OCI-LY1 (cell line): ENCODE measurements around the gene CXCL3.

ENCODE experiments used
- H2AFZ ChIP-seq: fragments of 200-600 bp; sonication (generic), shearing (Covaris generic); 2 replicates; pipeline ENCODE4 v1.6.0; 2014; ENCODE audit warnings: antibody characterized with exemption, mild to moderate bottlenecking, low read length
- H3F3A ChIP-seq: fragments of 200-600 bp; sonication (generic), shearing (Covaris generic); 2 replicates; pipeline ENCODE4 v1.6.0; 2014; ENCODE audit warnings: mild to moderate bottlenecking, antibody characterized with exemption, low read length, moderate library complexity; ENCODE audit not compliant: insufficient read depth
- H3K27ac ChIP-seq: fragments of 200-600 bp; sonication (generic); 2 replicates; pipeline ENCODE4 v1.5.1; 2014; ENCODE audit warnings: low read length, mixed run types, mild to moderate bottlenecking, low read depth; ENCODE audit not compliant: poor library complexity, severe bottlenecking
- H3K27me3 ChIP-seq: fragments of 200-600 bp; sonication (generic); 2 replicates; pipeline ENCODE4 v1.6.0; 2014; ENCODE audit warnings: antibody characterized with exemption, mild to moderate bottlenecking, low read length, moderate library complexity; ENCODE audit not compliant: insufficient read depth
- H3K36me3 ChIP-seq: fragments of 200-600 bp; sonication (generic); 2 replicates; pipeline ENCODE4 v1.6.1; 2014; ENCODE audit warnings: mild to moderate bottlenecking, antibody characterized with exemption, low read length, moderate library complexity, mixed read lengths; ENCODE audit not compliant: insufficient read depth
- H3K4me1 ChIP-seq: fragments of 200-600 bp; sonication (generic); 2 replicates; pipeline ENCODE4 v1.5.1; 2014; ENCODE audit warnings: mild to moderate bottlenecking, low read length, moderate library complexity; ENCODE audit not compliant: insufficient read depth, severe bottlenecking
- H3K4me2 ChIP-seq: fragments of 200-600 bp; sonication (generic), shearing (Covaris generic); 2 replicates; pipeline ENCODE4 v1.6.1; 2014; ENCODE audit warnings: low read length
- H3K4me3 ChIP-seq: fragments of 200-600 bp; sonication (generic); 2 replicates; pipeline ENCODE4 v1.5.1; 2014; ENCODE audit warnings: low read length, low read depth, mild to moderate bottlenecking, mixed read lengths; ENCODE audit not compliant: poor library complexity, severe bottlenecking
- H3K79me2 ChIP-seq: fragments of 200-600 bp; shearing (Covaris generic); 2 replicates; pipeline ENCODE4 v1.6.1; 2016; ENCODE audit warnings: mixed run types, low read length, mixed read lengths; ENCODE audit not compliant: insufficient read depth
- H3K9ac ChIP-seq: fragments of 200-600 bp; sonication (generic), shearing (Covaris generic); 2 replicates; pipeline ENCODE4 v1.6.1; 2014; ENCODE audit warnings: mild to moderate bottlenecking, low read length, mixed read lengths
- H3K9me2 ChIP-seq: fragments of 200-600 bp; sonication (generic), shearing (Covaris generic); 2 replicates; pipeline ENCODE4 v1.6.1; 2014; ENCODE audit warnings: low read depth, mild to moderate bottlenecking, low read length, mixed read lengths
- H3K9me3 ChIP-seq: fragments of 200-600 bp; shearing (Covaris generic); 2 replicates; pipeline ENCODE4 v1.6.1; 2014; ENCODE audit warnings: low read length, mixed read lengths
- H4K20me1 ChIP-seq: fragments of 200-600 bp; sonication (generic), shearing (Covaris generic); 2 replicates; pipeline ENCODE4 v1.6.0; 2016; ENCODE audit warnings: mild to moderate bottlenecking, low read length; ENCODE audit not compliant: insufficient read depth
- CTCF ChIP-seq: fragments of 200-600 bp; sonication (generic), shearing (Covaris generic); IDR thresholded peaks from 2 replicates; pipeline ENCODE4 v1.5.1; 2017; ENCODE audit warnings: mild to moderate bottlenecking, antibody characterized with exemption, low read length, moderate library complexity, mixed read lengths
- EZH2 ChIP-seq: fragments of 200-600 bp; sonication (generic), shearing (Covaris generic); IDR thresholded peaks from 2 replicates; pipeline ENCODE4 v1.8.0; 2017; ENCODE audit warnings: borderline replicate concordance, mixed run types, mild to moderate bottlenecking, antibody characterized with exemption, low read length, moderate library complexity, mixed read lengths

The CXCL3 gene

GRCh38 chr4:74041418-74041817, 2.9 kb upstream of the CXCL3 start:
- Histone ChIP-seq H3K9me3 (no peaks in the 10 kb centered on the region), H3K9ac (no peak overlapping the region), H3F3A (no peaks in the 10 kb centered on the region), H2AFZ (no peak overlapping the region), H3K9me2 (no peaks in the 10 kb centered on the region), H3K36me3 (no peaks in the 10 kb centered on the region), H3K27me3 (0 out of 2 replicates have a peak, but pooled peaks cover 6% of the 10 kb centered on the region), H3K4me1 (no peaks in the 10 kb centered on the region), H3K27ac (no peak overlapping the region), H4K20me1 (no peaks in the 10 kb centered on the region), H3K4me3 (no peak overlapping the region), H3K4me2 (no peak overlapping the region), H3K79me2 (no peaks in the 10 kb centered on the region)
- TF ChIP-seq EZH2 (no peak), CTCF (no peak)

- H3K4me2 ChIP-seq: no peak overlapping the region
- TF ChIP-seq CTCF: no peak
- TF ChIP-seq EZH2: no peak
- H3K36me3 ChIP-seq: no peaks in the 10 kb centered on the region
- H3F3A ChIP-seq: no peaks in the 10 kb centered on the region
- H3K4me1 ChIP-seq: no peaks in the 10 kb centered on the region
- H4K20me1 ChIP-seq: no peaks in the 10 kb centered on the region
- H3K9me2 ChIP-seq: no peaks in the 10 kb centered on the region
- no peak overlapping the region for H2AFZ ChIP-seq
- no peak overlapping the region for H3K27ac ChIP-seq
- no peak overlapping the region for H3K4me3 ChIP-seq
- 0 out of 2 replicates have a peak, but pooled peaks cover 6% of the 10 kb centered on the region for H3K27me3 ChIP-seq
- no peaks in the 10 kb centered on the region for H3K79me2 ChIP-seq
- H3K9me3 ChIP-seq: no peaks in the 10 kb centered on the region
- no peak overlapping the region for H3K9ac ChIP-seq
Measured at GRCh38 chr4:74039315-74039763, 850 bp upstream of the CXCL3 start.

GRCh38 chr4:74038086-74038424, 434 bp downstream of the CXCL3 start:
- H3K79me2 ChIP-seq: no peaks in the 10 kb centered on the region
- no peaks in the 10 kb centered on the region for H3K9me2 ChIP-seq
- no peaks in the 10 kb centered on the region for H3F3A ChIP-seq
- H3K9ac ChIP-seq: no peak overlapping the region
- no peak overlapping the region for H2AFZ ChIP-seq
- 0 out of 2 replicates have a peak, but pooled peaks cover 4% of the 10 kb centered on the region for H3K27me3 ChIP-seq
- H3K36me3 ChIP-seq: no peaks in the 10 kb centered on the region
- H3K4me1 ChIP-seq: no peaks in the 10 kb centered on the region
- H3K4me2 ChIP-seq: no peak overlapping the region
- no peak overlapping the region for H3K4me3 ChIP-seq
- no peaks in the 10 kb centered on the region for H4K20me1 ChIP-seq
- no peak for TF ChIP-seq EZH2
- no peak for TF ChIP-seq CTCF
- H3K27ac ChIP-seq: no peak overlapping the region
- no peaks in the 10 kb centered on the region for H3K9me3 ChIP-seq
